H9 (cell line): Measurements from ENCODE around the gene PDZD2. TPM values are rescaled to one million over a fixed set of nuclear protein-coding genes. Genes with fewer than 3 reads are reported as not detected.

Source experiments
- DNase-seq: peaks from one replicate; pipeline ENCODE4 v3.0.0-alpha.2; 2017
- H2AFZ ChIP-seq: one replicate; pipeline ENCODE4 v1.6.1; 2013; ENCODE audit warnings: mild to moderate bottlenecking, low read length, control low read depth, moderate library complexity
- H2AK5ac ChIP-seq: 2 replicates; pipeline ENCODE4 v1.6.1; 2013; ENCODE audit warnings: low read length, control low read depth, mixed read lengths; ENCODE audit not compliant: insufficient read length
- H2BK120ac ChIP-seq: one replicate; pipeline ENCODE4 v1.6.1; 2013; ENCODE audit warnings: low read depth, mild to moderate bottlenecking, low read length, control low read depth, inconsistent platforms; ENCODE audit not compliant: poor library complexity, severe bottlenecking
- H2BK12ac ChIP-seq: 2 replicates; pipeline ENCODE4 v1.6.1; 2013; ENCODE audit warnings: low read length, control low read depth, mixed read lengths, low read depth; ENCODE audit not compliant: insufficient read length
- H2BK15ac ChIP-seq: 2 replicates; pipeline ENCODE4 v1.6.1; 2013; ENCODE audit warnings: low read depth, low read length, control low read depth
- H2BK20ac ChIP-seq: one replicate; pipeline ENCODE4 v1.6.1; 2013; ENCODE audit warnings: low read depth, mild to moderate bottlenecking, low read length, control low read depth, inconsistent platforms; ENCODE audit not compliant: poor library complexity, severe bottlenecking
- H2BK5ac ChIP-seq: 2 replicates; pipeline ENCODE4 v1.6.1; 2013; ENCODE audit warnings: low read length, control low read depth, mixed read lengths; ENCODE audit not compliant: insufficient read length
- H3K14ac ChIP-seq: 2 replicates; pipeline ENCODE4 v1.6.1; 2013; ENCODE audit warnings: low read length, control low read depth; ENCODE audit not compliant: insufficient read depth
- H3K18ac ChIP-seq: 2 replicates; pipeline ENCODE4 v1.6.1; 2013; ENCODE audit warnings: low read depth, mild to moderate bottlenecking, mixed read lengths, low read length, control low read depth; ENCODE audit not compliant: insufficient read length
- H3K23ac ChIP-seq: 2 replicates; pipeline ENCODE4 v1.6.1; 2013; ENCODE audit warnings: low read length, control low read depth, mixed read lengths, low read depth; ENCODE audit not compliant: insufficient read length
- H3K23me2 ChIP-seq: 2 replicates; pipeline ENCODE4 v1.6.1; 2013; ENCODE audit warnings: low read depth, mild to moderate bottlenecking, mixed read lengths, low read length, control low read depth; ENCODE audit not compliant: insufficient read length, poor library complexity, severe bottlenecking
- H3K27ac ChIP-seq: 2 replicates; pipeline ENCODE4 v1.5.1; 2013; ENCODE audit warnings: low read length, control low read depth, mixed read lengths, low read depth; ENCODE audit not compliant: insufficient read length
- H3K27me3 ChIP-seq: 2 replicates; pipeline ENCODE4 v1.6.1; 2013; ENCODE audit warnings: low read length, control low read depth, inconsistent platforms; ENCODE audit not compliant: insufficient read depth
- H3K4ac ChIP-seq: 2 replicates; pipeline ENCODE4 v1.6.1; 2013; ENCODE audit warnings: low read depth, mild to moderate bottlenecking, control low read depth, inconsistent platforms, low read length, moderate library complexity
- H3K4me1 ChIP-seq: 2 replicates; pipeline ENCODE4 v1.6.1; 2013; ENCODE audit warnings: low read length, control low read depth, inconsistent platforms; ENCODE audit not compliant: insufficient read depth
- H3K4me2 ChIP-seq: 2 replicates; pipeline ENCODE4 v1.6.1; 2013; ENCODE audit warnings: low read length, control low read depth, mixed read lengths; ENCODE audit not compliant: insufficient read length, insufficient read depth
- H3K56ac ChIP-seq: 2 replicates; pipeline ENCODE4 v1.6.1; 2013; ENCODE audit warnings: low read depth, mild to moderate bottlenecking, mixed read lengths, low read length, control low read depth; ENCODE audit not compliant: insufficient read length
- H3K79me1 ChIP-seq: 2 replicates; pipeline ENCODE4 v1.6.1; 2013; ENCODE audit warnings: low read depth, mild to moderate bottlenecking, moderate library complexity, low read length, control low read depth, inconsistent platforms; ENCODE audit not compliant: insufficient read depth, poor library complexity, severe bottlenecking
- H3K79me2 ChIP-seq: 2 replicates; pipeline ENCODE4 v1.6.1; 2013; ENCODE audit warnings: low read length, control low read depth, inconsistent platforms; ENCODE audit not compliant: insufficient read depth
- H3K9ac ChIP-seq: 2 replicates; pipeline ENCODE4 v1.6.1; 2013; ENCODE audit warnings: low read length, control low read depth, mixed read lengths; ENCODE audit not compliant: insufficient read length; ENCODE audit errors: extremely low read depth
- H3K9me3 ChIP-seq: one replicate; pipeline ENCODE4 v1.6.1; 2013; ENCODE audit warnings: low read depth, low read length, inconsistent platforms; ENCODE audit not compliant: control insufficient read depth
- H3T11ph ChIP-seq: one replicate; pipeline ENCODE4 v1.6.1; 2013; ENCODE audit warnings: mild to moderate bottlenecking, low read length, control low read depth, inconsistent platforms
- H4K20me1 ChIP-seq: one replicate; pipeline ENCODE4 v1.6.1; 2013; ENCODE audit not compliant: control insufficient read depth, insufficient read length, insufficient read depth
- H4K5ac ChIP-seq: 2 replicates; pipeline ENCODE4 v1.6.1; 2013; ENCODE audit warnings: low read depth, mild to moderate bottlenecking, mixed read lengths, low read length, control low read depth; ENCODE audit not compliant: insufficient read length
- H4K8ac ChIP-seq: replicated peaks from 2 replicates; pipeline ENCODE4 v1.6.1; 2013; ENCODE audit warnings: low read length, control low read depth, mixed read lengths, low read depth; ENCODE audit not compliant: insufficient read length
- H4K91ac ChIP-seq: 2 replicates; pipeline ENCODE4 v1.6.1; 2013; ENCODE audit warnings: low read depth, mild to moderate bottlenecking, moderate library complexity, mixed read lengths, low read length, control low read depth; ENCODE audit not compliant: insufficient read length
- H3K27ac Mint-ChIP-seq, 3 experiments: 2 replicates in 2 of 3; 3 replicates in 1 of 3; pipeline ENCODE4 v1.8.0; 2020 to 2021; ENCODE audit warnings: mixed read lengths in 3 of 3, mild to moderate bottlenecking in 1 of 3, moderate library complexity in 1 of 3
- H3K27me3 Mint-ChIP-seq: 2 replicates; pipeline ENCODE4 v1.8.0; 2021; ENCODE audit warnings: low read depth, mild to moderate bottlenecking, moderate library complexity, mixed read lengths
- H3K36me3 Mint-ChIP-seq, 3 experiments: 2 replicates in 2 of 3; 3 replicates in 1 of 3; pipeline ENCODE4 v1.8.0; 2020 to 2021; ENCODE audit warnings: low read depth in 3 of 3, mixed read lengths in 3 of 3; ENCODE audit not compliant: insufficient read depth in 1 of 3
- H3K4me1 Mint-ChIP-seq, 2 experiments: 2 replicates each; pipeline ENCODE4 v1.8.0; 2020; ENCODE audit warnings: mixed read lengths in 2 of 2
- H3K4me3 Mint-ChIP-seq, 2 experiments: 2 replicates in 1 of 2; 3 replicates in 1 of 2; pipeline ENCODE4 v1.8.0; 2020 to 2021; ENCODE audit warnings: mild to moderate bottlenecking in 2 of 2, mixed read lengths in 2 of 2, moderate library complexity in 1 of 2
- H3K9me3 Mint-ChIP-seq, 2 experiments: 2 replicates in 1 of 2; 3 replicates in 1 of 2; pipeline ENCODE4 v1.8.0; 2020; ENCODE audit warnings: mild to moderate bottlenecking in 2 of 2, mixed read lengths in 2 of 2, moderate library complexity in 1 of 2
- WGBS: extraction: QIAGEN DNeasy Blood & Tissue Kit; methylation state at CpG from one replicate; pipeline ENCODE4 v1.1.7; 2013; ENCODE audit warnings: missing lambda C conversion rate, low lambda C conversion rate, mixed read lengths; ENCODE audit not compliant: insufficient read length; ENCODE audit errors: extremely low coverage; 5-methylcytosine and 5-hydroxymethylcytosine counted together
- total RNA-seq: library from RNA; stranded (reverse); gene quantifications from 2 replicates; pipeline ENCODE4 v1.2.1, GENCODE V29; 2021
- TF ChIP-seq, protein P1 (sequence below): fragments of 200-600 bp; sonication (generic); conservative IDR thresholded peaks from 3 replicates; pipeline ENCODE4 v1.8.0; 2021; ENCODE audit warnings: antibody characterized with exemption, mild to moderate bottlenecking

The PDZD2 gene
- total RNA-seq, 1 experiment from 2014 or later = 9.9 TPM

DNA sequence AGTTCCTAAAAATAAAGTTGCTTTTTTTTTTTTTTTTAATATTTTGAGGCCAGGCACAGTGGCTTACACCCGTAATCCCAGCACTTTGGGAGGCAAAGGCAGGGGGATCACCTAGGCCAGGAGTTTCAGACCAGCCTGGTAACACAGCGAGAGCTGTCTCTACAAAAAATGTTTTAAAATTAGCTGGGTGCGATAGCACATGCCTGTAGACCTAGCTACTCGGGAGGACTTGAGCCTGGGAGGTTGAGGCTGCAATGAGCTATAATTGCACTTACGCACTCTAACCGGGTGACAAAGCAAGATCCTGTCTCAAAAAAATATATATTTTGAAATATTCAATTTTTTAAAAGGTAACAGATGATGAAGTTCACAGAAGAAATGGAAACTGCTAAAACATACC is 512.3 kb downstream of the PDZD2 start:
- Histone ChIP-seq H3K4ac (no peak overlapping the region), H3K9ac (no peak overlapping the region)

More for the DNA sequence above, 512.3 kb downstream of the PDZD2 start:
- H3K14ac ChIP-seq = no peak overlapping the region
- H4K91ac ChIP-seq = no peak overlapping the region
- WGBS = no CpG with 5 or more reads among the region's 6 CpGs
- H4K5ac ChIP-seq = no peak overlapping the region
- H2AFZ ChIP-seq = no peak overlapping the region
- Mint-ChIP-seq H3K36me3 (peaks cover 4 to 14% (median 6%) of the 10 kb centered on the region in 3 experiments; a peak in 6 of 7 replicates), H3K27ac (no peak overlapping the region), H3K27me3 (no peaks in the 10 kb centered on the region), H3K4me1 (peaks cover 6 to 12% of the 10 kb centered on the region in 2 experiments; a peak in 3 of 4 replicates), H3K9me3 (no peaks in the 10 kb centered on the region), H3K4me3 (no peak overlapping the region)
- no peak overlapping the region for H2BK5ac ChIP-seq
- no peaks in the 10 kb centered on the region for H3K9me3 ChIP-seq
- no peak overlapping the region for H3T11ph ChIP-seq
- no peak overlapping the region for H3K27ac ChIP-seq
- DNase-seq = no peak
- no peak overlapping the region for H2BK12ac ChIP-seq
- no peak overlapping the region for H2AK5ac ChIP-seq
- no peak overlapping the region for H3K23ac ChIP-seq
- H3K4me2 ChIP-seq = no peak overlapping the region
- no peak overlapping the region for H2BK20ac ChIP-seq
- no peak overlapping the region for H2BK120ac ChIP-seq
- no peak overlapping the region for H4K8ac ChIP-seq
- no peak overlapping the region for H3K18ac ChIP-seq
- TF ChIP-seq, protein P1, sequence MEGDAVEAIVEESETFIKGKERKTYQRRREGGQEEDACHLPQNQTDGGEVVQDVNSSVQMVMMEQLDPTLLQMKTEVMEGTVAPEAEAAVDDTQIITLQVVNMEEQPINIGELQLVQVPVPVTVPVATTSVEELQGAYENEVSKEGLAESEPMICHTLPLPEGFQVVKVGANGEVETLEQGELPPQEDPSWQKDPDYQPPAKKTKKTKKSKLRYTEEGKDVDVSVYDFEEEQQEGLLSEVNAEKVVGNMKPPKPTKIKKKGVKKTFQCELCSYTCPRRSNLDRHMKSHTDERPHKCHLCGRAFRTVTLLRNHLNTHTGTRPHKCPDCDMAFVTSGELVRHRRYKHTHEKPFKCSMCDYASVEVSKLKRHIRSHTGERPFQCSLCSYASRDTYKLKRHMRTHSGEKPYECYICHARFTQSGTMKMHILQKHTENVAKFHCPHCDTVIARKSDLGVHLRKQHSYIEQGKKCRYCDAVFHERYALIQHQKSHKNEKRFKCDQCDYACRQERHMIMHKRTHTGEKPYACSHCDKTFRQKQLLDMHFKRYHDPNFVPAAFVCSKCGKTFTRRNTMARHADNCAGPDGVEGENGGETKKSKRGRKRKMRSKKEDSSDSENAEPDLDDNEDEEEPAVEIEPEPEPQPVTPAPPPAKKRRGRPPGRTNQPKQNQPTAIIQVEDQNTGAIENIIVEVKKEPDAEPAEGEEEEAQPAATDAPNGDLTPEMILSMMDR = no peak
- no peaks in the 10 kb centered on the region for H3K27me3 ChIP-seq
- no peaks in the 10 kb centered on the region for H3K23me2 ChIP-seq
- no peak overlapping the region for H2BK15ac ChIP-seq
- no peak overlapping the region for H3K56ac ChIP-seq
- no peaks in the 10 kb centered on the region for H4K20me1 ChIP-seq
- H3K79me1 ChIP-seq = peaks cover 7% of the 10 kb centered on the region
- H3K4me1 ChIP-seq = no peaks in the 10 kb centered on the region
- peaks cover 36% of the 10 kb centered on the region; the same call in 1 of the 2 replicates for H3K79me2 ChIP-seq
